Cerebellar nuclear complex (tissue), 1 donor: ENCODE measurements around the gene CREBBP.

Experiments
- DNase-seq, 2 experiments: peaks; one replicate each; lab custom pipeline; 2025; lab: John Stamatoyannopoulos, UW

CREBBP gene

DNA sequence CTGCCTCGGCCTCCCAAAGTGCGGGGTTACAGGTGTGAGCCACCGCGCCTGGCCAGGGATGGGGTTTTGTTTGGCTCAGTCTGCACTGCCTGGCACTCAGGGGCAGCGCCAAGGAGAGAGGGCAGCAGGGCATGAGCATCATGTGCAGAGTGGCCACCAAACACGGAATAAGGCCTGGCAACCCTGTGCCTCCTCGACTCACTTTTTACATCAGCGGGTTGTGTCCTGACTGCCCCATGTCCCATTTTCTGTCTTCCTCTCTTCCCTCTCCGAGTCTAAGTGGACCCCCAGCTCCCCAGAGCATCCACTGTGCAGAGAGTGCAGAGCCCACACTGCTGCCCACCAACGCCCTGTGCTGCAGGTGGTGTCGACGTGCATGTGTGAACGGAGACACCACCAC lies 145.0 kb downstream of the CREBBP start:
- no peak for DNase-seq

- no peak for DNase-seq
Observed at GRCh38 chr16:3734758-3735221, 145.7 kb downstream of the CREBBP start.

- DNase-seq = no peak
Observed at GRCh38 chr16:3734084-3734757, 146.3 kb downstream of the CREBBP start.

- DNase-seq = no peak
Observed at GRCh38 chr16:3732171-3732570, 148.3 kb downstream of the CREBBP start.

- no peak for DNase-seq
Observed at GRCh38 chr16:3731126-3731935, 149.2 kb downstream of the CREBBP start.

DNA sequence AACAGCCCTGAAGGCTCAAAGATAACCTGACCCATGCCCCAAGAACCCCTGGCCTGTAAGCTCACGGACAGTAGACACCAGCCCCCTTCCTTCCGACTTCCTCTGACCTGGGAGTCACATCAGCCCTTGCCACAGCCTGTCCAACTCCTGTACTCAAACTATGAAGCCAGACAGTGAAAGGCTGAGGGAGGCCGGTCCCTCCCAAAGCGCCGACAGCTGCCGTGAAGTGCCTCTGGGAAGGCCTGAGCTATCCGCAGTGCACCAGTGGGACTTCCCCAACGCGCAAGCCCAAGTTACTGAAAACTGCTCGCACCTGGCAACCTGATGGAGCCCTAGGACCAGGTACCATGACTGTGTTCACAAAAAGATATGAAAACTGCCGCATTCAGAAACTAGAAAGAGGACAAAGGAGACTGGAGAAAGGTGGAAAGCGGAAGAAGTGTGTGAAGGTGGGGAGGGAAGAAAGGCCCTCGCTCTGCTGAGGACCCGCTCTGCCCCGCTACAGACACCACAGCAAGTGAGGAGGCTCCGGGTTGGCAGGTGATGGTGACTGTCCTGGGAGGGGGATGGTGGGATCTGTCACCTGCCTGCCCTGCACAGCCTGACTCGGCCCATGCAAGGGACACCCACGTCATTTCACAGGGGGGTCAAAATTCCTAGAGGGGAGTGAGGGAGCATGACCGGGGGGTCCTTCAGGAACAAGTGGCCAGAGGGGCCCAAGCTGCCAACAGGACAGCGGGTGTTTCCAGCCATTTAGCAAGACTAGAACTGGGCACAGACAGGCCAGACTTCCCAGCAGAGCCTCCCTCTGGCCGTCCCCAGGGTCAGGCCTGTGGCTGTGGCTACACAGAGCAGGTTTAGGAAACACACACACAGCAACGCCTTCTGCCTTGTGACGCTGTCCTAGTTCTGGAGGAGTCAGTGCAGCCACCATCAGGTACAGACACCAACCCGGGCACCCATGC lies 150.1 kb downstream of the CREBBP start:
- no peak for DNase-seq

- DNase-seq = no peak
Observed at GRCh38 chr16:3729161-3730112, 151.1 kb downstream of the CREBBP start.

DNA sequence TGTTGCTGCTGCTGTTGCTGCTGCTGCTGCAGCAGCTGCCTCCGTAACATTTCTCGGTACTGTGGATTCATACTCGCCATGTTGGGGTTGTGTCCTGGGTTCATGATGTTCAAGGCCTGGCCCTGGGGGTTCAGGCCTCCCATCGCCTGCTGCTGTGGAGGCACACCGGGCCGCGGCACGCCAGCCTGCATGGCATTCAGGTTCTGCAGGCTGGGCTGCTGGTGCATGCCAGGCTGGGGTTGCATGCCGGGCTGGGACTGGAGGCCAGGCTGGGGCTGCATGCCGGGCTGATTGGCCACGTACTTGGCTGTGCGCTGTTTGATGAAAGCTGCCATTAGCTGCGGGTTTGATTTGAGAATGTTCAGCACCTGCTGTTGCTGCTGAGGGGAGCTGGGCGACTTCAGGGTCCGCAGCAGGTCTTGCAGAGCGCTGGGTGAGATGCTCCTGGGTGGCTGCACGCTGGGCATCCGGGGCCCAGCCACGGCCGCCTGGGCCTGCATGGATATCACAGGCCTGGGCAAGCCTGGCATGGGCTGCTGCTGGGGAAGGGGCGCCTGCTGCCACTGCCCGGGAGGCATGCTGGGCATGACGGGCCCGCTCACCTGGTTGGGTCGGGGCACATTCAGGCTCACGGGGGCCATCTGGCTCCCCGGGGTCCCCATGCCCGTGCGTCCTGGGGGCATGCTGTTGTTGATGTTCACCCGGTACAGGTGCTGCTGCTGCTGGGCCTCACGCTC lies 151.9 kb downstream of the CREBBP start:
- DNase-seq = no peak

GRCh38 chr16:3727806-3728381 lies 152.6 kb downstream of the CREBBP start:
- DNase-seq = no peak

- DNase-seq = no peak
Observed at GRCh38 chr16:3726021-3726687, 154.4 kb downstream of the CREBBP start.

DNA sequence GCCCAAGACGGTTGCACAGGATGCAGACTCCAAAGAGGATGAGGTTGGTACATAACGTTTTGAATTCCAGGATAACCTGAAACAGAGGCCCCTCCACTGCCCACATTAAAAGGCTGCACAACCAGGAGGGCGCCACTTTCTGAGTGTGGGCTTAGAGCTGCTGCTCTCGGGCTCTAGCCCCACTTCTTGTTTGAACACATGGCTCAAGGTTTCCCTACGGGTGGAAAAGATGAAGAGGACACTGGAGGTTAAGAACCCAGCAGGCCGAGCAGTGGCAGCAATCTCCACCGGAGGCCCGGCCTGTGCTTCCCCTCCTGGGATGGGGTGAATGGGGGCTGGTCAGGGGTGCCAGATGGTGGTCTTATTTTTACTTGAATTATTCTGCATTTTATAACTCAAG lies 155.2 kb downstream of the CREBBP start:
- no peak for DNase-seq

- DNase-seq = no peak
Observed at GRCh38 chr16:3722508-3722907, 158.0 kb downstream of the CREBBP start.

GRCh38 chr16:3720418-3720817 lies 160.1 kb downstream of the CREBBP start:
- DNase-seq = no peak

GRCh38 chr16:3718628-3719027 lies 161.9 kb downstream of the CREBBP start:
- no peak for DNase-seq

DNA sequence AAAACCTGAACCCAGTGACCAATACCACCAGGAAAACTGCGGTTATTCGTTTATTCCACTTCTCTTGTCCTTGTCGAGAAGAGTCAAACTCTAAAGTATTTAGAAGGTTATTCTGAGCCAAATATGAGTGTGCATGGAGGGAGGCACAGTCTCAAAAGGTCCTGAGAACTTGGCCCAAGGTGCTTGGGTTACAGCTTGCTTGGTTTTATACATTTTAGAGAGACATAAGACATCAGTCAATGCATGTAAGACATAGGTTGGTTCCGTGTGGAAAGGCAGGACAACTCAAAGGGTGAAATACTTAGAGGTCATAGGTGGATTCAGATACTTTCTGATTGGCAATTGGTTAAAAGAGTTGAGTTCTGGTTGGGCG lies 162.5 kb downstream of the CREBBP start:
- no peak for DNase-seq

- peak in 1 of 2 experiments; percentile 34 for DNase-seq
Observed at GRCh38 chr16:3717235-3718018, 163.1 kb downstream of the CREBBP start, which contains the start of gene TRAP1. Gene TRAP1, minus strand, starts transcription at chr16:3717524. Its CDS starts 16 bp downstream, at chr16:3717508.

DNA sequence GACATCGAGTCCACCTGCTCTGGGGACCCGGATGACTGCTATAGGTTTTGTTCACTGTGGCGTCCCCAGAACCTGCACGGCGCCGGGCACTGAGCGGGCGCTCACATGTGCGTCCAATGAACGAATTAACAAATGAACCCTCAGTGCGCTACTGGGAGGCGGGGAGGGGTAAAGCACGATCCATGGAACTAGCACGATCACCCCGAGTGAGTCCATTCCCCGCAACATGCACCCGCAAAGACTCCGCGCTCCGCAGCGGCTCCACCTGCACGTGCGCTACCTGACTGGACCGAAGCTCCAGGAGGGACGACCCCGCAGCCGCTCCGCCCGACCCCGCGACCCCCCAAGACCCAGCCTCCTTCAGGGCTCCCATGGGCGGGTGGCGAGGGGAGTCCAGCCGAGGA lies 163.7 kb downstream of the CREBBP start:
- DNase-seq = no peak

DNA sequence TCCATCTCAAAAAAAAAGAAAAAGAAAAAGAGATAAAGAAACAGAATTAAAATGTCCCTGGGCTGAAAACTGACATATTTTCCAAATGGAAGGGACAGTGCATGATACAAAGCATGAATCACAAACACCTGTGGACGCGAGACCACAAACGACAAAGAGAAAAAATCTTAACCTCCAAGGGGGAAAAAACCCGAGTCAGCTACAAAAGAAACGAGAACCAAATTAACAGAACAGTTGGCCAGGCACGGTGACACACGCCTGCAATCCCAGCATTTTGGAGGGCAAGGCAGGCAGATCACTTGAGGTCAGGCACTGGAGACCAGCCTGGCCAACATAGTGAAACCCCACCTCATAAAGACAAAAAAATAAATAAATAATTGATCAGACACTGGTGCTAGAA lies 165.1 kb downstream of the CREBBP start:
- DNase-seq = no peak
